GM18951 (cell line): ENCODE measurements around the gene P2RY8.
"Not testable (repeated sequence)": the region's sequence is repeated elsewhere in the genome, so short reads cannot be mapped to it uniquely, and the experiment has no call there.

Experiments used
- POLR2A ChIP-seq: IDR thresholded peaks from 4 replicates; pipeline ENCODE4 v1.6.1; 2011; ENCODE audit warnings: mild to moderate bottlenecking; ENCODE audit not compliant: insufficient read length, insufficient read depth; ENCODE audit errors: extremely low read depth
- in situ Hi-C: fragments of 300-500 bp; cut with MboI; formaldehyde crosslinking; loops from one replicate; pipeline ENCODE4 v1.12.0; 2022; ENCODE audit warnings: low sequenced_read_pairs, mixed read lengths, inconsistent platforms; ENCODE audit not compliant: unreplicated experiment

Gene P2RY8

DNA sequence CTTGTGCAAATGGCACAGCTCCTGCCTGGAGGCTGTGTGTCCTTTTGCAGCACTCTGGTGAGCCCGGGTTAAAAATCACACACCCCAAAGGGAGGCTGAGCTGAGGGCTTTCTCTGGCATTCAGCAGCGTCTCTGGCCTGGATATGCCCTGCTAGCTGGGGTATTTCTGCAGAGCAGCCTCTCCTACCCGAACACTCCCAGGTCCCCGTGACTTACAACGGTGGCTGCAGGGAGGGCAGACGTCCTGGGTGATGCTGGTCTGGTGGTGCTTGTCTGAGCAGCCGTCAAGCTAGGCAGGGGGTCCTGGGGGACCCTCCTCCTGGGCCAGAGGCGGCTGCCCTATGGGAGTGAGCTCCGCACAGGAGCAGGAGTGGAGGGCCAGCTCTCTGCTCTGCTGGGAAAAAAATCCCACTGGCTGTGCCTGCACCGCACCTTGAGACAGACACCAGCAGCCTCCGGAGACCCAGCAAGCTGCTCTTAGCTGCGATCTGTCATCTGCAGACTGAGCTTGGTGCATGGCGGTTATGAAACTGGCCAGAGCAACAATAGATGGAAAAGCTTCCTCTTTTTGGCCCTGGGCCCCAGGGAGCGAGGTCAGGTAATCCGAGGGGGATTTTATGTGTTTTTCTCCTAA, 43.0 kb downstream of the P2RY8 start:
- in situ Hi-C loops: no loop called here
- peak; percentile 44 for TF ChIP-seq POLR2A

DNA sequence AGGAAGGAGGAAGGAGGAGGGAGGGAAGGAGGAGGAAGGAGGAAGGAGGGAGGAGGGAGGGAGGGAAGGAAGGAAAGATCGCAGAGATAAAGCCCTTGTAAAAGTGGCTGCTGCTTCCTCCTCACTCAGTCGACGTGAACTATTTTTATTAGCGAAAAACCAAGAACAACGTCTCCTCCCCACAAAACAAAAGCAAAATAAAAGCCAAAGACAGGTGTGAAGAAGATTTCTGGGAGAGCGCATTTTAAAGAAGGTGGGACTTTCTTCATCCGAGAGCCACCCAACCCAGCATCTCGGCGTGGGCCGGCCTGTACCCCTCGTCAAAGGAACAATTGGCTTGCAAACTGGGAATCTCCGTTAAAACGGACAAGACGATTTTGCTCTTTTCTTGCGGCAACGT, 43.6 kb downstream of the P2RY8 start:
- TF ChIP-seq POLR2A: no peak
- in situ Hi-C loops: no loop called here

- in situ Hi-C loops: no loop called here
- TF ChIP-seq POLR2A: no peak
Measured at GRCh38 chrX:1492421-1493012, 44.5 kb downstream of the P2RY8 start.

DNA sequence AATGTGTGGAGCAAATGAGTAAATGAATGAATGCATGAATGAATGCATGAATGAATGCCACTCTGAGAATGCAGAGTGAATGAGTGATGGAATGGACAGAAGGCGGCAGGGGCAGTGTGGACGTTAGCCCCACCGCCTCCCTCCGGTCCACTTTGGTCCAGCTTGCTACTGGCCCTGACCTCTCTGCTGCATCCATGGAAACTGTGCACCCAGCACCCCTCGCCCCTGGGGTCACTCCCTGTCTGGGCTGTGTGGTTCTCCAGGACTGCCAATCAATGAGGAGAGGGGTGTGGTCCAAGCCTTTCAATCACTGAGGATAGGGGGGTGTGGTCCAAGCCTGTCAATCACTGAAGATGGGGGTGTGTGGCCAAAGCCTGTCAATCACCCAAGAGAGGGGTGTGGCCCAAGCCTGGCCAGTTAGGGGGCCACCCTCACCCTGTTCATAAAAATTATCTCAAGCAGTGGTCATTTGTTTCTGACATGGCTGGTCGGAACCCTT, 45.1 kb downstream of the P2RY8 start:
- in situ Hi-C loops: no loop called here
- TF ChIP-seq POLR2A: peak; percentile 13

DNA sequence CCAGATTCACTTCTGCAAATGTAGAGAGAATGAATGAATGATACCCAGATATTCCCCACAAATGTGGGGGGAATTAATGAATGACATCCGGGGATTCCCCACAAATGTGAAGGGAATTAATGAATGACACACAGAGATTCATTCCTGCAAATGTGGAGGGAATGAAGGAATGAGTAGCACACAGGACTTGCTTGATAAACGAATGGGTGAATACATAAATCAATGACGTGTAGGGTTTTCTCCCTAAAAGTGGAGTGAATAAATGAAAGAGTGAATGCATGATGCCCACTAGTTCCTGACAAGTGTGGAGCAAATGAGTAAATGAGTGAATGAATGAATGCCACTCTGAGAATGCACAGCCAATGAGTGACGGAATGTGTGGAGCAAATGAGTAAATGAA, 45.7 kb downstream of the P2RY8 start:
- in situ Hi-C loops: not testable (repeated sequence)

DNA sequence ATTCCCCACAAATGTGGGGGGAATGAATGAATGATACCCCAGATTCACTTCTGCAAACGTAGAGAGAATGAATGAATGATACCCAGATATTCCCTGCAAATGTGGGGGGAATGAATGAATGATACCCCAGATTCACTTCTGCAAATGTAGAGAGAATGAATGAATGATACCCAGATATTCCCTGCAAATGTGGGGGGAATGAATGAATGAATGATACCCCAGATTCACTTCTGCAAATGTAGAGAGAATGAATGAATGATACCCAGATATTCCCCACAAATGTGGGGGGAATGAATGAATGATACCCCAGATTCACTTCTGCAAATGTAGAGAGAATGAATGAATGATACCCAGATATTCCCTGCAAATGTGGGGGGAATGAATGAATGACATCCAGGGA, 46.3 kb downstream of the P2RY8 start:
- in situ Hi-C loops: not testable (repeated sequence)

- in situ Hi-C loops: not testable (repeated sequence)
Measured at GRCh38 chrX:1489354-1489753, 47.6 kb downstream of the P2RY8 start.

DNA sequence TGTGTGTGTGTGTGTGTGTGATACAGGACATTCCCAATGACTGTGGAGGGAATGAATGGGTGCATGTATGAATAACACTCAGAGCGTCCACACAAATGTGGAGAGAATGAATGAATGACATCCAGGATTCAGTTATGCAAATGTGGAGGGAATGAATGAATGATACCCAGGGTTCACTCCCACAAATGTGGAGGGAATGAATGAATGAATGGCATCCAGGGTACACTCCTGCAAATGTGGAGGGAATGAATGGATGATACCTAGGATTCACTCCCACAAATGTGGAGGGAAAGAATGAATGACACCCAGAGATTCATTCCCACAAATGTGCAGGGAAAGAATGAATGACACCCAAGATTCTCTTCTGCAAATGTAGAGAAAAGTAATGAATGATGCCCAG, 48.2 kb downstream of the P2RY8 start:
- in situ Hi-C loops: no loop called here
- TF ChIP-seq POLR2A: no peak

- TF ChIP-seq POLR2A: no peak
- in situ Hi-C loops: no loop called here
Measured at GRCh38 chrX:1488141-1488540, 48.8 kb downstream of the P2RY8 start.

GRCh38 chrX:1487401-1487800, 49.6 kb downstream of the P2RY8 start:
- in situ Hi-C loops: no loop called here

DNA sequence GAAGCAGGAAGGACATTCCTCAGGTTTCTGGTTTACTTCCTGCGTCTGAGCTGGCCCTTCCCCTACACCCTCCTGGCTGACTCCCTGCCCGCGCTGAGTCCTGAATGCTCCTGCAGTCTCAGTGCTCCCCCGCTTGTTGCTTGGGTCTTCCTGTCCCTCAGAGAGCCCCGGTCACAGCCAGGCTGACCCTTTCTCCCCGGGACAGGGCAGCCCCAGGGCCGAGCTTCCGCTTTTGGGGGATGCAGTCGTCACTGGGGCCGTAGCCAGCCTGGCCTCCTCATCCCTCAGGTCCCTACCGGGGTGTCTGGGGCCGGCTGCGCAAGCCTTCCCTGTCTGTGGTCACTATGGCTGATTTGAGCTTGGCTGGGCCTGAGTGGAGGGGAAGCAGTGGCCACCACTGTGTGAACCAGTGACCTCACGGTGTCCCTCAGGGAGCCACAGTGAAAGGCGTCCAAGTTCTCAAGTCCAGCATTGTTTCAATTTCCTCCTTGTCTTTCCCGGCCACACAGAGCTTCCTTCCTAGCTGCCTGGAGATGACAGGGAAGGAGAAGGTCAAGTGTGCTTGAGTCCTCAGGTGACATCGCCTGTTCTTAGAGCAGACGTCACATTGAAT, 50.1 kb downstream of the P2RY8 start:
- in situ Hi-C loops: no loop called here
- TF ChIP-seq POLR2A: no peak

More at GRCh38 chrX:1487401-1487800, 49.6 kb downstream of the P2RY8 start:
- no peak for TF ChIP-seq POLR2A

DNA sequence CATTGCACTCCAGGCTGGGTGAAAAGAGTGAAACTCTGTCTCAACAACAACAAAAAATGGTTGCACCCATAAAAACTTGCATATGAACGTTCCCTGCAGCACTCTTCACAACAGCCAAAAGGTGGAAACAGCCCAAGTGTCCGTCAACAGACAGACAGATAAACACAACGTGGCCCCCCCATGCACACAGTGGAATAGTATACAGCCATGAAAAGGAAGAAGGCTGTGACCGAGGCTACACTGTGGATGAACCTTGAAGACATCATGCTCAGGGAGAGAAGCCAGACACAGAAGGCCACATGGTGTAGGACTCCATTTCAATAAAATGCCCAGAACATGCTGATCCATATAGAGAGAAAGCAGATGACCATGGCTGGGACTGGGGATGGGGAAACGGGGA, 50.8 kb downstream of the P2RY8 start:
- no peak for TF ChIP-seq POLR2A
- in situ Hi-C loops: no loop called here

- TF ChIP-seq POLR2A: no peak
- in situ Hi-C loops: no loop called here
Measured at GRCh38 chrX:1485033-1485432, 52.0 kb downstream of the P2RY8 start.

GRCh38 chrX:1484638-1485019, 52.4 kb downstream of the P2RY8 start:
- no peak for TF ChIP-seq POLR2A
- in situ Hi-C loops: no loop called here
